NCI-H1092 treated with DMSO at 0.1 percent for 48 hours (cell line): Measurements from ENCODE around the gene GLP2R.

Experiments used
- DNase-seq: peaks from one replicate; lab custom pipeline; 2025; lab: John Stamatoyannopoulos, UW

Gene GLP2R

GRCh38 chr17:9813166-9813565, 12.6 kb upstream of the GLP2R start:
- no peak for DNase-seq

- DNase-seq, result no peak
These were observed 11.3 kb upstream of the GLP2R start for GRCh38 chr17:9814337-9814945.

GRCh38 chr17:9816472-9816871, 9.3 kb upstream of the GLP2R start:
- DNase-seq, result no peak

GRCh38 chr17:9817086-9817485, 8.6 kb upstream of the GLP2R start:
- no peak for DNase-seq

- no peak for DNase-seq
These were observed 7.0 kb upstream of the GLP2R start for GRCh38 chr17:9818760-9819159.

- DNase-seq, result no peak
These were observed 5.3 kb upstream of the GLP2R start for GRCh38 chr17:9820448-9820847.

- no peak for DNase-seq
These were observed 3.8 kb upstream of the GLP2R start, which contains the start of gene GSG1L2 for GRCh38 chr17:9821921-9822320. TSS of gene GSG1L2 (minus strand) at chr17:9822079. CDS start at chr17:9822071, 8 bp downstream.

DNA sequence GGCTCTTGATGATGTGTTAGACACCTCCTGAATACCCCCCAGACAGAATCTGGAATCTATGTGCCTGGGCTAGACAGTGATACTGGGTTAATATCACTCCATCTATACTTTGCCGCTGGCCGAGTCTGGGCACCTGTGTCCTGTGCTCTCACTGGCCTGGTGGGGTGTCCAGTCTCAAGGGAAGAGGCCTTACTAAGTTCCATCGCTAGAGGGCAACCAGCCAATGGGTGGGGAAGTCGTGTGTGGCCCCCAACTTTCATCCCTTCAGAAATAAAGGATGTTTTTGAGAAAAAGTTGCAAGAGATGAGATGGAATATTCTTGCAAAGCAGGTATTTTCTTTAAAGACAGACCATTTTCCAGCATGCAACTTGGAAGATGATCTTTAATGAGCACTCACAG, 1.6 kb upstream of the GLP2R start:
- DNase-seq, result no peak

DNA sequence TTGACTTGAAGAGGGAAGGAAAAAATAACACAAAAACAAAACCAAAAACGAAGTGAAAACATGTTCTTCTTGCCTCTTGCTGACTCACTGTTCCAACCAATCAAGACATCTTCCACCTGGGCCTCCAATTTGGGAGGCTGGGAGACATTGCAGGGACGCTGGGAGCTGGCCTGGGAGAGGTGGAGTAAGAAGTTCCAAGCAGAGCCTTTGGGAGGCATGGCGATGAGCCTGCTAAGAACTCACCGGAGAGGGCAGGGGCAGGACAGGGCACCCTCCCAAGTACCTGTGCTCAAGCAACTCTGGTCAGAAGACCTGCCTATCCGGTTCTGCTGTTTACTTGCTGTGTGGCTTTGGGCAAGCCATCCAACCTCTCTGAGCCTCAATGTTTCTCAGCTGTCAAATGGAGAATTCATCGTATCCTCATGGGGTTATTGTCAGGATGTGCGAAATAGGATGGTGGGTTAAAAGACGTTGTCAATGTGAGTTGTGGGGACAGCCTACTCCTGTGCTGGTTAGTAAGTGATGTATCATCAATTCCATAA, 856 bp upstream of the GLP2R start:
- DNase-seq, result no peak

DNA sequence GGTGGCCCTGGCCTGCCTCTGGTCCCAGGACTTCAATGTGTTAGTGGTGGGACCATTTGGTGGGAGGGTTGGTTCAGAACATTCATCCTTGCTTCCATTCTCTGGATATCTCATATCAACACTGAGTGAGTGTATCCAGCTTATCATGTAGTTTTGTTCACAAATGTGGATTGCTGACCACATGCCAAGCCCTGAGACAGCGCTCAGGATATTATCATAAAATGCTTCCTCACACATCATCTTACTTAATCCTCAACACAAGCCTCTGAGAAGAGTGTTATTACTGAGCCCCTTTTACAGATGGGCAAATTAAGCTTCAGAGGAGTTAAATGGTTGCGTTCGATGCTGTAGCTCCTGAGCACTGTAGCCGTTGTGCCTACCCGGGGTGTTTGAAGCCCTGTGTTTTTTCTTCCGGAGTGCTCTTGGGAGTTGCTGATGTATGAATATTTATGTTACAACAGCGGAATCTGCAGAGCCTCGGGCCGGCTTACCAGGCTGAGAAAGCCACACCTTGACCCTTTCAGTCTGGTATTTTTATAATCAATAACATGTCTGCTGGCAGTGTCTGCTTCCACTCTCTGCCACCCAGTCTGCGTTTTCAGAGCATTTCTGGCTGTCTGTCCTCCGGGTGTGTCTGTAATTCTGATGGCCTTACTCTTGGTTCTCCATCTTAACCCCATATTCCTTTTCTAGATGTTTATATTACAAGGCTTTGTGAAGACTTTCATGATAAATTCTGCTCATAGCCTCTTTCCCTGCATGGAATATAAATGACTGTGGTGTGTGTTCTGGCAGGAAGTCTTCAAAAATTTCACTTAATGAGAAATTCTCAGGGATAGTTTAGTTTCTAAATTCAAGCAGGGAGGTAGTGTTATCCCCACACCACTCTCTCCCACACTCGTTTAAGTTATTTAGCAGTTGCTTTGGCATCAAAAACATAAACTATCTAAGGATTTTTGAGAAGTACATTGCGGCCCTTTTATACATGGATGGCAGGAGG, 2.9 kb downstream of the GLP2R start:
- DNase-seq, result no peak

- no peak for DNase-seq
These were observed 3.6 kb downstream of the GLP2R start for GRCh38 chr17:9829343-9829742.

DNA sequence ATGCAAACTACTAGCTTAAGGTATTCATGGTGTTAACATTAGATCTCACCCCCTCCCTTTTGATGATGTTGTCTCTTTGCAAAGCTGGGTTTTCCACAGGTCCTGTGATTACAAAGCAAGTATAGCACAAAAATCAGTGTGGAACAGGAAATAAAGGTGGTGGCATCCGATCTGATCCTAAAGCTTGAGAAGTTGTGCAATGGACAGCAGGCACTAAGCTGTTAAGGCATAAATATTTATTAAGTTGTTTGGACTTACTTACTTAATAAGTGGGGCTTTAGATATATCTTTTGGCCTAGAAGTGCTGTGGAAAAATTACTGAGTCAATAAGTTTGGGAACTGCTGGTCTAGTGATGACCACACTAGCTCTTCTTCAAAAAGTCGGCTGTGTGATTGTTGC, 5.0 kb downstream of the GLP2R start:
- no peak for DNase-seq

GRCh38 chr17:9833922-9834321, 8.2 kb downstream of the GLP2R start:
- no peak for DNase-seq

DNA sequence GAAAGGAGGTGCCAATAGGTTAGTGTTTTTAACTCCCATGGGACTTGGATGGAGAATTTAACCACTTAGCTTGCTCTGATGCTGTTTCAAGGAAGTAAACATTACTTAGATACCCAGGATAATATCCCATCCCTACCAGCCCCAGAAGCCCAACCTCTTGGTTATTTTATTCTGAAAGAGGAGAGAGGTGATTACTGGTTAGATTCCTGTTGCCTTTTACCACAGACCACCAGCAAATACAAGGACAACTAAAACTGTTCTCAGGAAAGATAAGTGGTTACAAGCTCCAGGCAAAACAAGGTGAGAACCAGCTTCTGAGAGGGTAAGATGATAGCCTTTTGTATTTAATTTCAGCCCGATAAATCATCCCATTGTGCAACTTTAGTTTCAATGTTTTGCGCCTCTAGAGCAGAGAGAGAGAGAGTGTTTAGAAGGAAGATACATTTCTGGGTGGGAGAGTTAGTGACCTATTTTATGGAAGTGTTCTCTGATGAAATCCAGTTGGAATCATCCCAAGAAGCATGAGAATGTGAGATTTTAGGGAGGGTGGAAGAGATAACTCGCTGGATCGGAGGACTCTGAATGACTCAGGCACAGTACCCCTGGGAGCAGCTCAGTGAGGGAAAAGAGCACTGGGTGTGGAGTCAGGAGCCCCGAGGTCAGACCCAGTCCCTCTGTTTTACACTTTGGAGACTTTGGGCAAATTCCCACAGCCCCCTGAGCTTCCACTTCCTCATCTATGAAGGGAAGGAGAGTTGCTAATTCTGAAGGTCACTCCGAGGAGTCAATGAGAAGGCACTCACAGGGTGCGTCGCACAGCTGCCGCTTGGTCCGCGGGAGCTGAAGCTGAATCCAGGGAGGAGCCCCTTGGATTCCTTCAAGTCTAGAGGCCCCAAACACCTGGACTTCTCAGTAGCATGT, 12.1 kb downstream of the GLP2R start:
- DNase-seq, result no peak

DNA sequence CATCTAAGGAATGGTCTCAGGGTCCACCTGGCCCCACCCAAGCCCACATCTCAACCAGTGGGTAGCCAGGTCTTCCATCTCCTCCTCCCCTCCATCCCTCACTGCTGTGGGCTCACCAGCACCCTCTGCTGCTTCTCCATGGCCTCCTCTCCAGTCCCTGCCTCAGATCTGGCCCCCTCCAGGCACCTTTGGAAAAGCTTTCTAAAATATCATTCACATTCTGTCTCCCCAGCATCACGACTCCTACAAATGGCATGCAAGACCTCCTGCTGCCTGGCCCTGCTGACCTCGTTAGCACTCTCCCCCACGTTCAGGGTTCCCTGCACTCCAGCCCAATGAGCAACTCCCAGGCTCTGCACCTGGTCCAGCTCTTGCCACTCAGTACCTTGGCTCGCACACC, 13.7 kb downstream of the GLP2R start:
- no peak for DNase-seq

GRCh38 chr17:9842057-9842758, 16.5 kb downstream of the GLP2R start:
- no peak for DNase-seq

DNA sequence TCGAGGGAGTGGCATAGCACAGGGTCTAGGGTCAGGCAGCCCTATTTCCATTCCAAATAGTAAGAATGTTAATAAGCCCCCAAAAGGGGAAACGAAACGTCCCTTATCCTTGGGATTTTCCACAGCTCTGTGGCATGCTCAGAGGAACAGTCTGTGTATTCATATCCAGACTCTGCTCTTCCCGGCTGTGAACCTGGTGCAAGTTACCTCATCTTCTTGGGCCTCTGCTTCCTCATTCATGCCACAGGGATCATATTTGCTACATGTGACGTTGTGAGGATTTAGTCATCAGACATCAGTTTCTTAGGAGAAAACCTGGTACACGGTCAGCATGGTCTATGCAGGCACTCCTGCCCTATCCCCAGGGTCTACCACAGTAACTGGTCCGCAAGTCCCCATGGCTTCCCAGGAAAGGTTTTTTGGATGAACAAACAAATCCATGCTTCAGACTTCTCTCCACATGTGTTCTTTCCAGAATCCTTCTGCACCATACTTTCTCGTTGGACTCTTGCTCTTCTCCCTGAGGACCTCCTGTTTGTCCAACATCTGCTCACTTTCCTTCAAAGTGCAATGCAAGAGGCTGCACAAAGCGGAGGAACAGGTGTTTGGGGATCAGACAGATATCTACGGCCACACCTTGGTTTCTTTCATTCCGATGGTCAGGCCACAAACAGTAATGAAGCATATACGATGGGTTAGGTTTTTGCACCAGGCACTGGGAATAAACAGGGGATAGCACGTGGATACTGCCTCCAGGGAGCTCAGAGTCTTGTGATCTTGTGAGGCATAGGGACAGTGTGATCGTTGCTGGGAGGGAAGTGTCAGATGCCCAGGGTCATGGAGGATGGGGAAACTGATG, 17.7 kb downstream of the GLP2R start:
- no peak for DNase-seq

GRCh38 chr17:9844153-9844552, 18.4 kb downstream of the GLP2R start:
- no peak for DNase-seq

- DNase-seq, result no peak
These were observed 19.6 kb downstream of the GLP2R start for GRCh38 chr17:9845306-9845705.

- no peak for DNase-seq
These were observed 24.4 kb downstream of the GLP2R start for GRCh38 chr17:9850151-9850550.
